CD4-positive, alpha-beta T cell (primary cell): ENCODE data around the gene IGSF8. TPM values are rescaled to one million over a fixed set of nuclear protein-coding genes. Genes with fewer than 3 reads are reported as not detected.
A peak's percentile ranks its signal among the peaks of the same experiment; 100 is the strongest.

Experiments used
- ATAC-seq: fragments of 200-7000 bp; cut with Tn5 transposase; one replicate; pipeline ENCODE4 v1.10.0; 2022; ENCODE audit warnings: mild to moderate bottlenecking; ENCODE audit not compliant: poor library complexity
- CTCF ChIA-PET: fragments of 350-600 bp; sonication (Branson Sonifier 250); formaldehyde crosslinking; loops from one replicate; lab custom pipeline; 2021; ENCODE audit warnings: antibody characterized with exemption, inconsistent platforms; lab: Charles Lee
- POLR2A ChIA-PET: fragments of 350-600 bp; sonication (Branson Sonifier 250); formaldehyde crosslinking; loops from one replicate; lab custom pipeline; 2021; ENCODE audit warnings: antibody characterized with exemption, inconsistent platforms; lab: Charles Lee
- DNase-seq, 14 experiments: peaks; one replicate each; pipeline ENCODE4 v3.0.0-alpha.2; 2013 to 2020; ENCODE audit warnings: mixed read lengths in 2 of 14
- H3K27ac ChIP-seq, 2 donors: one replicate each; pipeline versions ENCODE4 v1.5.1 to v1.7.0; 2013; ENCODE audit warnings: low read length in 2 of 2, low read depth in 1 of 2, mild to moderate bottlenecking in 1 of 2
- H3K27me3 ChIP-seq, 2 experiments: 1 replicate in 1 of 2; 2 replicates in 1 of 2; pipeline versions ENCODE4 v1.6.1 to v1.7.0; 2013; ENCODE audit warnings: low read length in 2 of 2, control low read depth in 1 of 2, mild to moderate bottlenecking in 1 of 2, moderate library complexity in 1 of 2; ENCODE audit not compliant: insufficient read depth in 2 of 2, control insufficient read depth in 1 of 2
- H3K36me3 ChIP-seq: one replicate; pipeline ENCODE4 v1.6.1; 2013; ENCODE audit warnings: low read length, control low read depth; ENCODE audit not compliant: insufficient read depth
- H3K4me1 ChIP-seq: one replicate; pipeline ENCODE4 v1.6.1; 2013; ENCODE audit warnings: low read length, control low read depth; ENCODE audit not compliant: insufficient read depth
- H3K4me3 ChIP-seq: one replicate; pipeline ENCODE4 v1.5.1; 2013; ENCODE audit warnings: mild to moderate bottlenecking, low read length, moderate library complexity
- H3K9me3 ChIP-seq, 2 experiments: 1 replicate in 1 of 2; 2 replicates in 1 of 2; pipeline versions ENCODE4 v1.6.1 to v1.7.0; 2013; ENCODE audit warnings: low read length in 2 of 2, mild to moderate bottlenecking in 2 of 2, control low read depth in 1 of 2, moderate library complexity in 1 of 2; ENCODE audit not compliant: control insufficient read depth in 1 of 2, insufficient read depth in 1 of 2
- H3K27ac Mint-ChIP-seq: one replicate; pipeline ENCODE4 v1.8.0; 2020; ENCODE audit warnings: mixed read lengths
- H3K27me3 Mint-ChIP-seq: one replicate; pipeline ENCODE4 v1.8.0; 2021; ENCODE audit warnings: mixed read lengths
- H3K36me3 Mint-ChIP-seq: one replicate; pipeline ENCODE4 v1.8.0; 2021; ENCODE audit warnings: low read depth, mixed read lengths
- H3K4me1 Mint-ChIP-seq: one replicate; pipeline ENCODE4 v1.8.0; 2021; ENCODE audit warnings: low read depth, mixed read lengths
- H3K4me3 Mint-ChIP-seq: one replicate; pipeline ENCODE4 v1.8.0; 2020; ENCODE audit warnings: mild to moderate bottlenecking, mixed read lengths
- H3K9me3 Mint-ChIP-seq: one replicate; pipeline ENCODE4 v1.8.0; 2020; ENCODE audit warnings: mixed read lengths
- intact Hi-C, 2 experiments: fragments of 100-400 bp; cut with DNase I in 1 of 2; cut with micrococcal nuclease in 1 of 2; formaldehyde crosslinking; loops; one replicate each; pipeline versions ENCODE4 v1.15.1 to v1.9.0; 2023 to 2025; cut with DNase I, micrococcal nuclease
- total RNA-seq, 174 experiments: library from RNA in 2 of 174; stranded (reverse) in 2 of 174; gene quantifications; one replicate each; pipeline ENCODE4 v1.2.3 and lab custom pipeline; 2021 to 2026
- TF ChIP-seq, protein P1 (sequence below): fragments of 200-600 bp; IDR thresholded peaks from one replicate; pipeline ENCODE4 v1.8.0; 2022; ENCODE audit warnings: antibody characterized with exemption, mild to moderate bottlenecking

The IGSF8 gene
- total RNA-seq, 2 experiments from 2014 or later, result 33.1 to 33.7 TPM

- Histone ChIP-seq H3K27ac (no peak overlapping the region), H3K36me3 (peaks cover 18% of the 10 kb centered on the region), H3K27me3 (peaks cover 33 to 39% of the 10 kb centered on the region in 2 experiments), H3K4me3 (peak overlapping the region; percentile 34), H3K9me3 (peaks cover 0 to 3% of the 10 kb centered on the region in 2 experiments), H3K4me1 (peaks cover 15% of the 10 kb centered on the region)
- intact Hi-C loops, result loop anchor here (2.0 to 5.0 kb wide), 3 partner anchors 37 to 147 kb away; no protein-coding TSS in a partner anchor
- TF ChIP-seq, protein P1, sequence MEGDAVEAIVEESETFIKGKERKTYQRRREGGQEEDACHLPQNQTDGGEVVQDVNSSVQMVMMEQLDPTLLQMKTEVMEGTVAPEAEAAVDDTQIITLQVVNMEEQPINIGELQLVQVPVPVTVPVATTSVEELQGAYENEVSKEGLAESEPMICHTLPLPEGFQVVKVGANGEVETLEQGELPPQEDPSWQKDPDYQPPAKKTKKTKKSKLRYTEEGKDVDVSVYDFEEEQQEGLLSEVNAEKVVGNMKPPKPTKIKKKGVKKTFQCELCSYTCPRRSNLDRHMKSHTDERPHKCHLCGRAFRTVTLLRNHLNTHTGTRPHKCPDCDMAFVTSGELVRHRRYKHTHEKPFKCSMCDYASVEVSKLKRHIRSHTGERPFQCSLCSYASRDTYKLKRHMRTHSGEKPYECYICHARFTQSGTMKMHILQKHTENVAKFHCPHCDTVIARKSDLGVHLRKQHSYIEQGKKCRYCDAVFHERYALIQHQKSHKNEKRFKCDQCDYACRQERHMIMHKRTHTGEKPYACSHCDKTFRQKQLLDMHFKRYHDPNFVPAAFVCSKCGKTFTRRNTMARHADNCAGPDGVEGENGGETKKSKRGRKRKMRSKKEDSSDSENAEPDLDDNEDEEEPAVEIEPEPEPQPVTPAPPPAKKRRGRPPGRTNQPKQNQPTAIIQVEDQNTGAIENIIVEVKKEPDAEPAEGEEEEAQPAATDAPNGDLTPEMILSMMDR, result peak; percentile 80
- ATAC-seq, result peak; percentile 78
- ChIA-PET CTCF (interaction anchor here (0.7 to 4.1 kb wide), 4 partner anchors 9 to 38 kb away, joined by 3 to 33 read pairs (median 26); partner anchors contain the start of gene IGSF8), POLR2A (interaction anchor here (1.1 to 1.8 kb wide), 3 partner anchors 13 to 37 kb away, joined by 5 to 23 read pairs (median 5); partner anchors contain the start of gene IGSF8)
- Mint-ChIP-seq H3K27me3 (peaks cover 41% of the 10 kb centered on the region), H3K4me3 (peak overlapping the region; percentile 80), H3K36me3 (peaks cover 27% of the 10 kb centered on the region), H3K27ac (no peak overlapping the region), H3K4me1 (peaks cover 17% of the 10 kb centered on the region), H3K9me3 (no peaks in the 10 kb centered on the region)
- peak; percentile 59 to 88 (median 75) for DNase-seq
These were observed 14.2 kb downstream of the IGSF8 start for GRCh38 chr1:160083968-160084770.

GRCh38 chr1:160082926-160083325, 15.5 kb downstream of the IGSF8 start:
- peaks cover 9% of the 10 kb centered on the region for H3K36me3 ChIP-seq
- no peak for ATAC-seq
- intact Hi-C loops, result loop anchor here in 1 of 2 experiments (5.0 kb wide), 1 partner anchor 146 kb away; no protein-coding TSS in a partner anchor
- no peak overlapping the region for H3K27ac Mint-ChIP-seq
- CTCF ChIA-PET, result interaction anchor here (1.6 kb wide), 1 partner anchor 36 kb away, joined by 6 read pairs; no protein-coding TSS in a partner anchor
- POLR2A ChIA-PET, result interaction anchor here (1.1 to 1.2 kb wide), 2 partner anchors 13 to 36 kb away, joined by 3 to 5 read pairs; no protein-coding TSS in a partner anchor
- H3K4me3 ChIP-seq, result no peak overlapping the region
- H3K4me1 ChIP-seq, result peaks cover 15% of the 10 kb centered on the region
- peaks cover 13% of the 10 kb centered on the region for H3K4me1 Mint-ChIP-seq
- peaks cover 53% of the 10 kb centered on the region for H3K27me3 Mint-ChIP-seq
- peaks cover 0 to 3% of the 10 kb centered on the region in 2 experiments for H3K9me3 ChIP-seq
- TF ChIP-seq, protein P1, result no peak
- peak overlapping the region; percentile 72 for H3K4me3 Mint-ChIP-seq
- peaks cover 15% of the 10 kb centered on the region for H3K36me3 Mint-ChIP-seq
- H3K27ac ChIP-seq, result no peak overlapping the region
- H3K9me3 Mint-ChIP-seq, result no peaks in the 10 kb centered on the region
- peaks cover 36 to 47% of the 10 kb centered on the region in 2 experiments for H3K27me3 ChIP-seq
- no peak for DNase-seq

DNA sequence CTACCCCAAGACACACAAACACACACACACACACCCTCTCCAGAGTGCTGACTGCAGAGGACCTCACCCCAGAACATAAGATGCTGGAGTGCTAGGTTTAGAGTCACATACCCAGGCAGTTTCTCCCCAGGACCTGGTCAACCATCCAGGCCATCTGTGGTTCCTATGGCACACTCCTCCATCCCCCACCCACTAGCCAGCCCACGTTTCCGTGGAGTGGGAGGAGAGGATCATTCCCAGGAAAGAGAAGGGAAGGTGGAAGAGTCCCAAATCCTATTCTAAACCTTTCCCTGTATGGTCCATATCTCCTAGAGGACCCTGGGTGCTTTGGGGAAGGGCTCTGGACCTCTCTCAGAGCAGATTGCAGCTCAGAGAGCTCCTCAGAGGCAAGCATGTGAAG, 15.9 kb downstream of the IGSF8 start:
- CTCF ChIA-PET, result interaction anchor here (1.1 to 1.6 kb wide), 2 partner anchors 23 to 36 kb away, joined by 4 to 6 read pairs; no protein-coding TSS in a partner anchor
- H3K9me3 ChIP-seq, result peaks cover 0 to 3% of the 10 kb centered on the region in 2 experiments
- ATAC-seq (no peak), DNase-seq (no peak)
- H3K27me3 ChIP-seq, result peaks cover 39 to 49% of the 10 kb centered on the region in 2 experiments
- Mint-ChIP-seq H3K27ac (no peak overlapping the region), H3K9me3 (no peaks in the 10 kb centered on the region), H3K27me3 (peaks cover 55% of the 10 kb centered on the region), H3K4me3 (no peak overlapping the region), H3K4me1 (peaks cover 13% of the 10 kb centered on the region), H3K36me3 (peaks cover 14% of the 10 kb centered on the region)
- H3K27ac ChIP-seq, result no peak overlapping the region
- peaks cover 15% of the 10 kb centered on the region for H3K4me1 ChIP-seq
- intact Hi-C loops, result loop anchor here in 1 of 2 experiments (5.0 kb wide), 1 partner anchor 145 kb away; no protein-coding TSS in a partner anchor
- no peak overlapping the region for H3K4me3 ChIP-seq
- POLR2A ChIA-PET, result interaction anchor here (1.1 to 1.3 kb wide), 3 partner anchors 14 to 180 kb away, joined by 3 to 5 read pairs (median 4); partner anchors contain the start of gene DCAF8
- TF ChIP-seq, protein P1, result no peak
- peaks cover 9% of the 10 kb centered on the region for H3K36me3 ChIP-seq
